ENCODE data around the gene UNC13A.

DNA sequence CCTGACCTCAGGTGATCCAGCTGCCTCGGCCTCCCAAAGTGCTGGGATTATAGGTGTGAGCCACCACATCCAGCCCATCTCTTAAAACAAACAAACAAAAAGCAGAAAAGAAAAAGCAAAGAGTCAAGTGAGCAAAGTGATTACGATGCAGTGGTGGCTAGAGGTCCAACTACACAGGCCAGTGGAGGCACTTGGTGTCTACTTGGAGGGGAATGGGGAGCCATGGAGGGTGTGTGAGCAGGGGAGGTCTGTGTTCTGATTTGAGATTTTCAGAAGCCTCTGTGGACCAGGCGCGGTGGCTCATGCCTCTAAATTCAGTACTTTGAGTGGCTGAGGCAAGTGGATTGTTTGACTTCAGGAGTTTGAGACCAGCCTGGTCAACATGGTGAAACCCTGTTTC is 126.1 kb downstream of the UNC13A start:
- no peak for TF ChIP-seq CTCF (conservative IDR thresholded peaks at IDR 0.05; ENCODE audit: low read length)
- no peak for TF ChIP-seq EZH2phosphoT487 (IDR thresholded peaks at IDR 0.05; ENCODE audit: borderline replicate concordance)
